HK-2 (cell line): ENCODE results near the gene PHRF1.

Experiments
- DNase-seq: peaks from one replicate; pipeline ENCODE4 v3.0.0-alpha.2; 2018; ENCODE audit not compliant: unreplicated experiment

Gene PHRF1

GRCh38 chr11:596374-596773 is 20.1 kb downstream of the PHRF1 start:
- DNase-seq, result no peak

GRCh38 chr11:597166-597725 is 21.0 kb downstream of the PHRF1 start:
- DNase-seq, result no peak

GRCh38 chr11:598005-598680 is 21.9 kb downstream of the PHRF1 start:
- no peak for DNase-seq

- DNase-seq, result no peak
These were observed 25.4 kb downstream of the PHRF1 start for GRCh38 chr11:601573-602245.

- DNase-seq, result no peak
These were observed 26.9 kb downstream of the PHRF1 start for GRCh38 chr11:603154-603553.

- DNase-seq, result no peak
These were observed 29.2 kb downstream of the PHRF1 start for GRCh38 chr11:605286-606129.

GRCh38 chr11:606245-606644 is 30.0 kb downstream of the PHRF1 start:
- no peak for DNase-seq

GRCh38 chr11:607020-607780 is 30.9 kb downstream of the PHRF1 start:
- DNase-seq, result no peak

- DNase-seq, result no peak
These were observed 31.8 kb downstream of the PHRF1 start for GRCh38 chr11:607971-608659.

- DNase-seq, result no peak
These were observed 32.6 kb downstream of the PHRF1 start for GRCh38 chr11:608791-609251.

- DNase-seq, result no peak
These were observed 33.1 kb downstream of the PHRF1 start for GRCh38 chr11:609341-609811.

- DNase-seq, result no peak
These were observed 34.0 kb downstream of the PHRF1 start for GRCh38 chr11:610146-610801.

- DNase-seq, result no peak
These were observed 35.0 kb downstream of the PHRF1 start for GRCh38 chr11:611001-611996.

GRCh38 chr11:612201-612960 is 36.1 kb downstream of the PHRF1 start:
- DNase-seq, result no peak

- no peak for DNase-seq
These were observed 36.7 kb downstream of the PHRF1 start for GRCh38 chr11:612961-613300.

GRCh38 chr11:613369-613968 is 37.2 kb downstream of the PHRF1 start:
- peak; percentile 72 for DNase-seq

- no peak for DNase-seq
These were observed 37.9 kb downstream of the PHRF1 start for GRCh38 chr11:614021-614622.
